Stimulated activated CD4-positive, alpha-beta T cell treated with anti-CD3 and anti-CD28 coated beads, Interleukin-1b, Interleukin-23, amount 100 ng/mL, for 48 hours (primary cell): Measurements from ENCODE around the gene NEDD9.

ENCODE experiments used
- DNase-seq: peaks from one replicate; pipeline ENCODE4 v3.0.0-alpha.2; 2020

Gene NEDD9

DNA sequence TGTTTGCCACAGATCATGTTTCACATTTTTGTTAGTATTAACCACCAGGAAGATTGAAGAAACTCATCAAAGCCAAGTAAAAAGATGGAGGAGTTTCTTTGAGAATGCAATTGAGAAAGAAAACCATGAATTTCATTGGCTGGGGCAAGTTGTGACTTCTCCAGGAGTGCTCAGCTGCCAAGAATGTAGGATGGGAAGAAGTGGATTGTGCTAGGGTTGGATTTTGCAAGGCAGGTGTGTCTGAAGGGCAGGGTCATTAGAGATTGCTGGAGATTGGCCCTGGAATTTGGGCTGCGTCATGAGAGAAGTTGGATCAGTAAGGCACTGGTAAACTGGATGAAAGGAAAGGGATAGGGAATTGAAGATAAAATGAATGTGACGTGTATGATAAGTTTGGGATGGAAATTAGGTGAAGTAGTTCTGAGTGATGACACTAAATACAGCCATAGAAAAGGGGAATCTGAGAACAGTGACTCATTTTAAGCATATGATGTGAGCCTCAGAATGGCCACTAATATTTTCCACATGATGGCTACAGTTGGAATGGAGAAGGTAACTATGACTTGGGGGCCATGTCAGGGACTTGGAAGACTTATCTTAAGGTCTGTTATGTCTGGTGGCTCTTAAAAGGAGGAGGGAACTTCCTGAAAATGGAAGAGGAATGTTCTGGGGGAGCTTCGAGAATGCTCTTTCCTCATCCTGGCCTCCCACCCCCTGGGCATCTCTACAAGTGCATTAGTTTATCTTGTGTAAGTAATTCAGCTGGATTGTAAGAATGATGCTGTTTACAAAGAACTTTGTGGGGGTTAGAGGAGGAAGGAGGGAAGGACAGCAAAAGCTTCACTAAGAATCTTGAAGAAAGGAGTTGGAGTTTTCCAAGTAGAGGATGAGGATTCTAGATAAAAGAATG is 93.2 kb downstream of the NEDD9 start:
- peak; percentile 6 for DNase-seq

DNA sequence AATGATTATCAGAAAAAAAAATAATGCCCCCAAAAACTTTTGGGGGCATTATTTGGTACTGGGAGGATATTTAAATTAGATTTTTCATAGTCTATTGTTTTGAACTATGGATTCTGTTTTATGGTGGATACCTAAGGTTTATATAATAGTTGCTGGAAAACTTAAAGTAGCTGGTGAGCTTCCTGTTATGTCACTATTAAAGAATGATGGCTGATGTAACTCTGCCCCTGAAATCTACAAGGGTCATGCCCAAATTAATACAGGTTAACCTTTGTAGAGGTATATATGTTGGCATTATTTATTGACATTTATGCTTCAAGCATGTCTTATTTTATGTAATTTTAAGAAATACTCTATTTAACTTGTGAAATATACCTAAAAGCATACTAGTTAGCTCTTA is 95.7 kb downstream of the NEDD9 start:
- DNase-seq = no peak
